NCI-H524 (cell line): ENCODE measurements around the gene GPSM1.
"Not testable (repeated sequence)": the region's sequence is repeated elsewhere in the genome, so short reads cannot be mapped to it uniquely, and the experiment has no call there.

ENCODE experiments used
- DNase-seq, 2 experiments: peaks; one replicate each; lab custom pipeline; 2025; lab: John Stamatoyannopoulos, UW

GPSM1 gene

GRCh38 chr9:136344544-136345280 is 17.4 kb downstream of the GPSM1 start:
- no peak for DNase-seq

DNA sequence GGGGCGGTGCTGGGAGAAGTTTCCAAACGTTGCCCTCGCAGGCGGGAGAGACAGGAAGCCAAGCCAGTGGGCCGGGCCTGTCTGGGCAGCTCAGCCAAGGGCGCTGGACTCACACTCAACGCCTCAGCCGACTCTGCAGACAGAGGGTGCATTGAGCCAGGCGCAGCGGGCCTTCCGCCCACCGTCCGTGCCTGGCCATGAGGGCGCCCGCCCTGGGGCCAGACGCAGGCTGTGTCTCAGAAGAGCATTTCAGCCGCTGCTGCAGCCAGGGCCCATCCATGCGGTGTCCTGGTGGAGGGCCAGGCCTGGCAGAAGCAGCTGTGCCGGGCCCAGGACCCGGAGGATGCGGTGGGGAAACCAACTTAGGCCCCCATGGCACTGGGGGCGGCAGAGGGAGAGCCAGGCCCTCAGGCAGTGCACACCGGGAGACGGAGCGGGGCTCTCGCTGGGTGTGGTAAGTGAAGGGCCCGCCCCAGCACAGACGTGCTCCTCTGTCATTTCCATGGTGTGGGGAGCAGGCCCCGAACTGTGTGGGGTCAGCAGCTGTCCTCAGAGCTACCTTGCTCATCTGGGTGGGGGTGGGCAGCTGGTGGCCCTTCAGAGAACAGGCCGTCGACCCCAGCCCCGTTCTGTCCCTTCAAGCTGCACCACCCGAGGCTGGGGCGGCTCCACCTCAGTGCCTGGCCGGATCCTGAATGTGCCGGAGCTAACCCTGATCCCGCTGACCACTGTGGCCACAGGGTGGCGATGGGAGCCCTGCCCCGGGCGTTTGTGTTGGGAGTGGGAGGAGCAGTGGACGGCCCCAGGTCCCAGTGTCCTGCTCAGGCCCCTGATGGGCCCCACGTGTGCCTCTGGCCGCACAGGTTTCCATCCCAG is 18.2 kb downstream of the GPSM1 start:
- no peak for DNase-seq

- no peak for DNase-seq
Observed at GRCh38 chr9:136346157-136346481, 18.8 kb downstream of the GPSM1 start.

GRCh38 chr9:136346927-136347465 is 19.7 kb downstream of the GPSM1 start:
- no peak for DNase-seq

GRCh38 chr9:136347472-136348256 is 20.3 kb downstream of the GPSM1 start:
- DNase-seq, result no peak

GRCh38 chr9:136348691-136349090 is 21.4 kb downstream of the GPSM1 start:
- DNase-seq, result peak in 1 of 2 experiments; percentile 62

GRCh38 chr9:136349546-136349945 is 22.2 kb downstream of the GPSM1 start:
- no peak for DNase-seq

GRCh38 chr9:136351252-136351800 is 24.0 kb downstream of the GPSM1 start:
- DNase-seq, result no peak

- DNase-seq, result not testable (repeated sequence)
Observed at GRCh38 chr9:136351868-136352267, 24.5 kb downstream of the GPSM1 start.

DNA sequence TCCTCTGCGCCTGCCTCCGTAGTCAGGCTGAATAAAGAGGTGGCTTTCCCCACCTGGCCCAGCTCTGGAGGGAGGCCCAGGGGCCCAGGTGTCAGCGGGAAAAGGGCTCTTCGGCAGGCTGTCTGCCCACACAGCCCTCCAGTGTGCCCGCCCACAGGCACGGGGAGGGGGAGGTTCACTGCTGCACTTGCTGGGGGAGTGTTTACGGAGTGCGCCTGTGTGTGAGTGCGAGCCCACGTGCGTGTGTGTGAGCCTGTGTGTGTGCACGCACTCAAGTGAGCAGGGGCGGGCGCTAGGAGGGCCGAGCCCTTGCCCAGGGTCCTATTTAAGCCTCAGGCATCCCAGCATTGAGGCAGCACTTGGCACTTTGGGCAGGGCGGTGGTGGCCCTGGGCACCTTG is 25.3 kb downstream of the GPSM1 start:
- DNase-seq, result no peak

- no peak for DNase-seq
Observed at GRCh38 chr9:136353088-136353487, 25.7 kb downstream of the GPSM1 start.

DNA sequence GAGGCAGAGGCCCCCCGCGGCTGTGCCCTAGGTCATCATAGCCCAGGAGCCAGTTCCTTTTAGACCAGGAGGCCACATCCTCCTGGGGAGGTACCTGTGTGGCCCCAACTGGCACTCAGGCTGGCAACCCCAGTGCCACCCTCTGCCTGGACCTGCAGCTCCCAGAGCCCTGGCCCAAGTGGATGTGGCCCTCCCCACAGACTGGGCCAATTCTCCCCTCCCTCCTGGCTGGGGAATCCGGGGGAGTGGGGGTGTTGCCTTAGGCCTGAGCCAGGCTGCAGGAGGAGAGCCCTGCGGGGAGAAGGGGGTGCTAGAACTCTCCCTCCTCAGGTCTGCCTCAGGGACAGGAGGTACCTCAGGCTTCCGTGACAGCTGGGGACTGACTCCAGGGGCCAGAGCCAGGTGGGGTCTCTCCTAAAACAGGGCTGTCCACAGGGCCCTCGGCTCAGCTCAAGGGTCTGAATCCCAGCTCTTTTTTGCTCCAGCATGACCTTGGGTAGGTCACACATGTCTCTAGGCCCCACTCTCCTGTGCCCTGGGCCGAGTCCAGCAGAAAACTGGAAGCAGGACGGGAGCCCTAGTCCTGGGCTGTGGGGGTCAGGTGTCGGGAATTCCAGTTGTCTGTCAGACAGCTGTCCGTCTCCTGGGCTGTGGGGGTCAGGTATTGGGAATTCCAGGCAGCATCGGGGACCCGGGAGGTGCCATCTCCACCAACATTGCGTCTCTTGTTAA is 26.6 kb downstream of the GPSM1 start:
- DNase-seq, result no peak

DNA sequence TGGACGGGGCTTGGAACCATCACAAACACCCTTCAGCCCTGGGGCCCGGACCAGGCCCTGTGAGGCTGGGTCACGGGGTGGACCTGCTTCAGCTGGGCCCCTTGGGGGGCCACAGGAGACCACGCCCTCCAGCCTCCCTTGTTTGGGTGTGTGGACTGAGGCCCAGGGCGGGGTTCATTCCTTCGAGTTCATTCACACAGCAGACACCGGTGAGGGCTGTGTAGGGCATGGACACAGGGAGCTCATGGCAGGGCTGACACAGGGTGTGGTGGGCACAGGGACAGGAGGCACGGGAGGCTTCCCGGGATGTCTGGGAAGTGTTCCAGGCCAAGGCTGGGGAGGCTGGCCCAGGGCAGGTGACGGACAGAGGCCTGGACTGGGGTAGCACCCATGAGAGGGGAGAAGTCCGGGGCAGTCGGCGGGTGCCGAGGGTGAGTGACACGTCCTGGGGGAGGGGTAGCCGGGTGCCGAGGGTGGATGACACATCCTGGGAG is 27.3 kb downstream of the GPSM1 start:
- DNase-seq, result no peak

GRCh38 chr9:136355616-136356557 is 28.5 kb downstream of the GPSM1 start:
- no peak for DNase-seq

DNA sequence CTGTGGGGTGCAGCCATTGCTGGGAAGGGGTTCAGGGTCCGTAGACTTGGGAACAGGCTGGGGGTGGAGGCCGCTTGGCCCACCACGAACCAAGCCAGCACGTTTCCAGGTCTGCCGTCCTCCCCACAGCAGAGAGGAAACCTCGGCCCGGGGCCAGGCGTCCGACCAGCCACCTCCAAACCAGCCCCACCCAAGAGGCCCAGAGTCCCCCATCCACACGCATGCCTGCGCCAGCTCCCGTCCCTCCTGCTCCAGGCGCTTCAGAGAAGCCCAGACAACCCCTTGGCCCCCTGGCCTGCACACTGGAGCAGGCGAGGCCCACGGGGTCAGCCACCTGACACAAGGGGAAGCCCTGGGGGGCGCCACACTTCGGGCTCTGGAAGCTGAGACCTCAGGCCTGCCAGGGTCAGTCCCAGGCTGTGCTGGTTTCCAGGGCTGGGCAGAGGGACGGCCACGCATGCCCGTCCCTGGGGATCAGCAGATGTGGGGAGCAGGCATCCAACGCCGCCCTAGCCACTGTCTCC is 29.9 kb downstream of the GPSM1 start:
- no peak for DNase-seq

DNA sequence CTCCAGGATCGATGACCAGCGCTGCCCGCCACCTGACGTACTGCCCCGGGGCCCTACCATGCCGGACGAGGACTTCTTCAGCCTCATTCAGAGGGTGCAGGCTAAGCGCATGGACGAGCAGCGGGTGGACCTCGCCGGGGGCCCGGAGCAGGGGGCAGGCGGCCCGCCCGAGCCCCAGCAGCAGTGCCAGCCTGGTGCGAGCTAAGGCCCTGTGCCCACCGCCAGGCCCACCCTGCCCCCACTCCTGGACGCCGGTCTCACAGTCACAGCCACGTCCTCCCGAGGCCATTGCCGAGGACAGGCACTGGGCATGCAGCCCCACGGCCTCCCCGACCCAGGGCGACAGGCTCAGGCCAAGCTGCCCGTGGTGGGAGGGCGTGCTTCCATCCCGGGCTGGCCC is 30.7 kb downstream of the GPSM1 start:
- no peak for DNase-seq

DNA sequence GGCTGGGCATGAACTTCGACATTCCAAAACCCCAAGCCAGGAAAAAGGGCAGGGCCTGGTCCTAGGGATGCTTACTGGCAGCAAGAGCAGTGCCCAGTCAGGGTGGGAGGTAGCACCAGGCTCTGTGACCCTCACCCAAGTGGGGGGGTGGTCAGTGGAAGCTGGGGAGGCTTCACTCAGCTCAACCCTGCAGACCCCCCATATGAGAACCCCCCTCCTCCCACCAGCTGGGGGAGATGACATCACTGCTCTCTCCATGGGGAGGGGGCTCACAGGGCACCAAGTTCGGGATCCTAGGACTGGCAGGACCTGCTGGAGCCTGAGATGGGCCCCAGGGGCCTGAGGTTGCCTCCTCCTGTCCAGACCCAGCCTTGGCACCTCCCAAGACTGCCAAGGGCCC is 31.5 kb downstream of the GPSM1 start:
- DNase-seq, result no peak

- peak in 1 of 2 experiments; percentile 23 for DNase-seq
Observed at GRCh38 chr9:136359774-136360718, 32.7 kb downstream of the GPSM1 start.
